Fibroblast of villous mesenchyme (primary cell): Measurements from ENCODE around the gene CCR6. TPM values are rescaled to one million over a fixed set of nuclear protein-coding genes. Genes with fewer than 3 reads are reported as not detected.

ENCODE experiments used
- DNase-seq: peaks from one replicate; pipeline ENCODE4 v3.0.0-alpha.2; 2010; ENCODE audit warnings: low read depth
- H3K4me3 ChIP-seq: 2 replicates; pipeline ENCODE4 v1.5.1; 2011; ENCODE audit warnings: low read depth, mild to moderate bottlenecking, low read length
- total RNA-seq: library from RNA; depleted of rRNA; stranded (reverse); fragments of >200 nt; gene quantifications from 2 replicates; pipeline ENCODE4 v1.2.3, GENCODE V29; 2012
- TF ChIP-seq, protein P1 (sequence below): IDR thresholded peaks from 2 replicates; pipeline ENCODE4 v1.5.1; 2012; ENCODE audit warnings: low read depth, mild to moderate bottlenecking, low read length; ENCODE audit not compliant: insufficient read depth

Gene CCR6
- total RNA-seq, 1 donor = not detected

DNA sequence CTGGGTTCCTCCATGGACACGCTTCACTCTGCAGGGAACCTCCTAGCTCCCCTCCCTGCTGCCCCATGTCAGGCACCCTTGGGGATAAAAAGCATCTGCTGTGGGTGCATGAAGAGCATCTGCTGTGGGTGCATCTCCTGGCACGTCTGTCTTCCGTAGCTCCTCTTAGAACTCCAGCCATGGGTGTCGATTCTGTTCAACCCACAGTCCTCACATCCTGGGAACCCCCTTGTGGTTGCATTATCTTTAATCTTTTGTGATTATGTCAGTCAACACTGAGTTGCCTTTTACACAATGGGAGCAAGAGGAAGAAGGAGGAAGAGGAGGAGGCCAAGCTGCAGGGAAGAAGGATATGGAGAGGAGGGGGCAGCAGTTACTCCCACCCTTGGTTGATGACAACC is 24.1 kb upstream of the CCR6 start:
- no peak overlapping the region for H3K4me3 ChIP-seq
- TF ChIP-seq, protein P1, sequence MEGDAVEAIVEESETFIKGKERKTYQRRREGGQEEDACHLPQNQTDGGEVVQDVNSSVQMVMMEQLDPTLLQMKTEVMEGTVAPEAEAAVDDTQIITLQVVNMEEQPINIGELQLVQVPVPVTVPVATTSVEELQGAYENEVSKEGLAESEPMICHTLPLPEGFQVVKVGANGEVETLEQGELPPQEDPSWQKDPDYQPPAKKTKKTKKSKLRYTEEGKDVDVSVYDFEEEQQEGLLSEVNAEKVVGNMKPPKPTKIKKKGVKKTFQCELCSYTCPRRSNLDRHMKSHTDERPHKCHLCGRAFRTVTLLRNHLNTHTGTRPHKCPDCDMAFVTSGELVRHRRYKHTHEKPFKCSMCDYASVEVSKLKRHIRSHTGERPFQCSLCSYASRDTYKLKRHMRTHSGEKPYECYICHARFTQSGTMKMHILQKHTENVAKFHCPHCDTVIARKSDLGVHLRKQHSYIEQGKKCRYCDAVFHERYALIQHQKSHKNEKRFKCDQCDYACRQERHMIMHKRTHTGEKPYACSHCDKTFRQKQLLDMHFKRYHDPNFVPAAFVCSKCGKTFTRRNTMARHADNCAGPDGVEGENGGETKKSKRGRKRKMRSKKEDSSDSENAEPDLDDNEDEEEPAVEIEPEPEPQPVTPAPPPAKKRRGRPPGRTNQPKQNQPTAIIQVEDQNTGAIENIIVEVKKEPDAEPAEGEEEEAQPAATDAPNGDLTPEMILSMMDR = no peak
- DNase-seq = no peak

DNA sequence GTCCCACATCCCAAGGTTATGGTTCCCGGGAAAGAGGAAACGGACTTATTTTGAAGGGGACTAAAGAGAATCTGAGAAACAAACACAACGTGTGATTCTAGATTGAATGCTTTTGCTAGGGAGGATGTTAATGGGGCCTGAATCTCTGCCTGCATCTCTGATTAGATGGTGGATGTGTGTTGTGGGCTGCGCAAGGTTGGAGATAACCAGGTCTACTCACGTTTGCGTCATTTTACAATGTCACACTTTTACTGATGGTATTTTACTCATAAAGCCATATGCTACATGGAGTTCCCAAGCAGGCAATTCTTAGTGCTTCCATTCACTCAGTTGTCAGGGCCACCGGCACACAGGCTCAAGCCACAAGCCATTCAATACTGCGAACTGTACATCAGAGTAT is 23.2 kb upstream of the CCR6 start:
- DNase-seq = no peak
- TF ChIP-seq, protein P1 = no peak

DNA sequence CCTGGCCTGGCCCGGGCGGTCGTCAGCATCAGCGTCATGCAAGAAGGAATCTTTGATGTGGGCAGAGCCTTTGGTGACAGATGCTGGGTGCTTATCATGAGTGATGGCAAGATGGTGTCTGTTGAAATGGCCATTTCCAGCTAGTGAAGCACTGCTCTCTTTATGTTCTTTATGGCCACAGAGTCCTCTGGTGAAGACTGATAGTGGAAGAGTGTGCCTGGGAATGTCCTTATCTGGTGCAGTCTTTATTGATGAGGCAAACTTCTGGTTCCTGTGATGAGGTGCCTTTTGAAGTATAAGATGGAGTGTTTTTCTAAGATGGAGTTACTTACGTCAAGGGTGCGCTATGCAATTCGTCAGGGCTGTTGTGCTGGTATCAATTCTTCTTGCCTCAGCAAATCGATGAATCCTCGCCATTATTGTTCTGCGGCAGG is 22.6 kb upstream of the CCR6 start:
- H3K4me3 ChIP-seq = no peak overlapping the region
- TF ChIP-seq, protein P1 = no peak
- DNase-seq = no peak

More for the DNA sequence above, 23.2 kb upstream of the CCR6 start:
- H3K4me3 ChIP-seq = no peak overlapping the region

DNA sequence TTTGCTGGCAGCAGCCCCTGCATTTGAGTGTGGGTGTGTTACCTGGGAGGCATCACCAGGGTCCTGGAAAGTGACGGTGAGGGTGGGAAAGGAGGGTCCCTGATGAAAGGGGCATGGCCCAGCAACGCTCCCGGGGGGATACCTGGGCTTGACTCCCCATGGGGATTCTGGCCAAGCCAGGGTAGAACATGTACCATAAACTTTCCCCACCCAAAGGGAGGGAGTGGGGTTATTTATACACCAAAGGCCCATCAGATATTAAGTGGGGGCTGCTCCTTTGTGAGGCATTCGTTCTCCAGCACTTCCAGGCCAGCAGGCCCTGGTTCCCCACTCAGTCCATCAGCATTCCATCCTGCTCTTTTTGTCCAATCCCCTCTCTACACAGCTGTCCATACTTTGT is 20.6 kb upstream of the CCR6 start:
- H3K4me3 ChIP-seq = no peak overlapping the region
- TF ChIP-seq, protein P1 = no peak
- DNase-seq = no peak

GRCh38 chr6:167103041-167103891 is 19.6 kb upstream of the CCR6 start:
- no peak for DNase-seq
- TF ChIP-seq, protein P1 = no peak
- no peak overlapping the region for H3K4me3 ChIP-seq

DNA sequence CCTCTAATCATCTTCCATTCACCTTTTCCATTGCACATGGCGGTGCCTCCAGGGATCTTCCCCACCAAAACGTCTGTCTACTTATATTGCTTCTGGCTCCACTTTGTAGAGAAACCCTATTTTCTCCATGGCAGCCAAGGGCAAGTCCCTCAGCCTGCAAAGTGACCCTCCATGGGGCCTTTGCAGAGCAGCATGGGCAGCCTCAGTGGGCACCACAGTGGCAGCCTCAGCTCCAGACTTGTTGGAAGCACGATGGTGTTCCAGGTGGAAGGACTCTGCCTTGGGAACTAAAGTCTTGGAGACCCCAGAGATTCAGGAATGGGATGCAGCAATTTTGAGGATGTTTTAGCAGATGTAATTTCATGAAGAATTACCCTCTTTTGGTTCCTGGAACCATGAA is 18.5 kb upstream of the CCR6 start:
- TF ChIP-seq, protein P1 = no peak
- no peak overlapping the region for H3K4me3 ChIP-seq
- no peak for DNase-seq
